ENCODE data around the gene ZNF787. TPM values are rescaled to one million over a fixed set of nuclear protein-coding genes. Genes with fewer than 3 reads are reported as not detected.
"Not testable (repeated sequence)": the region's sequence is repeated elsewhere in the genome, so short reads cannot be mapped to it uniquely, and the experiment has no call there.

ZNF787 gene
- total and polyA plus RNA-seq, 2 donors (not counting 1 experiment from before 2014, with no cell fraction given), result 2.6 to 28.7 TPM

DNA sequence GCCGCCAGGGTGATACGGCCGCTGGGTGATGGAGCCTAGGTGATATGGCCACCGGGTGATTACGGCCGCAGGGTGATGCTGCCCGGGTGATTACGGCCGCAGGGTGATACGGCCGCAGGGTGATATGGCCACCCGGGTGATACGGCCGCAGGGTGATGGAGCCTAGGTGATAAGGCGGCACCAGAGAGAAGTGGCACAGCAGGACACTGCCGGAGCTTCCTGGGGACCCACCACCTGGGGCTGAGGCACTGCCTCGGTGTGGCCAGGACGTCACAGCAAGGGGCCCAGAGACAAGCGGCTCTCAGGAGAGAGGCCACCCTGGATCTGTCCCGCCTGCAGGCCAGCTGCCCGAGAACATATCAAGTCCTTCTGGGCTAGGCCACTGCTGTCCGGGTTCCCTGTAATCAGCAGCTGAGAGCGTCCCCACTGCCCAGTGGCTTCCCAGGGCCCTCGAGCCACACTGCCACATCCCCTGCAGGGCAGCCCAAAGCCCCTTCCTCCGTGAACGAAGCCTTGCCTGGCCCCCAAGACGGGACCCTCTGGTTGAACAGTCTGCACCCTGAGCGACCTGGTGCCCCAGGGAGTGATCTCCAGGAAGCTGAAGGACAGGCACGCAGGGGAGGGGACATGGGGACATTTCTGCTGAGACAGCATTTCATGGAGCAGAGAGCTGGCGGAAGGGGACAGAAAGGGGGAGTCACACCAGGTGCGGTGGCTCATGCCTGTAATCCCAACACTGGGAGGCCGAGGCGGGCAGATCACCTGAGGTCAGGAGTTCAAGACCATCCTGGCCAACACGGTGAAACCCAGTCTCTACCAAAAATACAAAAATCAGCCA lies 22.1 kb downstream of the ZNF787 start:
- H3K79me2 ChIP-seq (ENCODE audit: control insufficient read depth, insufficient read depth, low read length), result peaks cover 22% of the 10 kb centered on the region
- H3K9me3 ChIP-seq (ENCODE audit: control insufficient read depth, insufficient read depth, low read depth, low read length), result no peaks in the 10 kb centered on the region
- H3K4me1 ChIP-seq (ENCODE audit: control insufficient read depth, extremely low read depth, insufficient read depth, low read length), result no peaks in the 10 kb centered on the region
- no peak overlapping the region for H3K4me2 ChIP-seq (ENCODE audit: extremely low read depth, insufficient read depth, low read length)
- no peaks in the 10 kb centered on the region for H4K20me1 ChIP-seq (ENCODE audit: control insufficient read depth, extremely low read depth, insufficient read depth, low read length)
- no peak overlapping the region for H3K9ac ChIP-seq (ENCODE audit: insufficient read depth, low read length)
- no peak overlapping the region for H2AFZ ChIP-seq (ENCODE audit: low read length)
- no peak overlapping the region for H3K4me3 ChIP-seq (replicated peaks in 1 of 4; ENCODE audit: control extremely low read depth in 1 of 4, insufficient read depth in 1 of 4, low read depth in 3 of 4, low read length in 4 of 4)
- no peak overlapping the region for H3K27ac ChIP-seq (ENCODE audit: insufficient read depth, low read length)
- DNase-seq (ENCODE audit: low read depth in 2 of 2), result no peak
- H3K27me3 ChIP-seq (ENCODE audit: control insufficient read depth, insufficient read depth, low read length), result no peaks in the 10 kb centered on the region
- TF ChIP-seq, protein P1, sequence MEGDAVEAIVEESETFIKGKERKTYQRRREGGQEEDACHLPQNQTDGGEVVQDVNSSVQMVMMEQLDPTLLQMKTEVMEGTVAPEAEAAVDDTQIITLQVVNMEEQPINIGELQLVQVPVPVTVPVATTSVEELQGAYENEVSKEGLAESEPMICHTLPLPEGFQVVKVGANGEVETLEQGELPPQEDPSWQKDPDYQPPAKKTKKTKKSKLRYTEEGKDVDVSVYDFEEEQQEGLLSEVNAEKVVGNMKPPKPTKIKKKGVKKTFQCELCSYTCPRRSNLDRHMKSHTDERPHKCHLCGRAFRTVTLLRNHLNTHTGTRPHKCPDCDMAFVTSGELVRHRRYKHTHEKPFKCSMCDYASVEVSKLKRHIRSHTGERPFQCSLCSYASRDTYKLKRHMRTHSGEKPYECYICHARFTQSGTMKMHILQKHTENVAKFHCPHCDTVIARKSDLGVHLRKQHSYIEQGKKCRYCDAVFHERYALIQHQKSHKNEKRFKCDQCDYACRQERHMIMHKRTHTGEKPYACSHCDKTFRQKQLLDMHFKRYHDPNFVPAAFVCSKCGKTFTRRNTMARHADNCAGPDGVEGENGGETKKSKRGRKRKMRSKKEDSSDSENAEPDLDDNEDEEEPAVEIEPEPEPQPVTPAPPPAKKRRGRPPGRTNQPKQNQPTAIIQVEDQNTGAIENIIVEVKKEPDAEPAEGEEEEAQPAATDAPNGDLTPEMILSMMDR (conservative IDR thresholded peaks at IDR 0.05 in 1 of 2, IDR thresholded peaks at IDR 0.05 in 1 of 2; ENCODE audit: low read depth in 1 of 2, low read length in 2 of 2), result no peak
- no peak for TF ChIP-seq EZH2 (IDR thresholded peaks at IDR 0.05; ENCODE audit: low read length, missing control alignments)
- H3K36me3 ChIP-seq (ENCODE audit: control insufficient read depth, insufficient read depth, low read length), result peaks cover 7% of the 10 kb centered on the region

GRCh38 chr19:56098237-56098636 lies 22.9 kb downstream of the ZNF787 start:
- H3K36me3 ChIP-seq (ENCODE audit: control insufficient read depth, insufficient read depth, low read length); H3K27ac ChIP-seq (ENCODE audit: insufficient read depth, low read length); DNase-seq (ENCODE audit: low read depth in 2 of 2); H2AFZ ChIP-seq (ENCODE audit: low read length); H3K27me3 ChIP-seq (ENCODE audit: control insufficient read depth, insufficient read depth, low read length); H3K9me3 ChIP-seq (ENCODE audit: control insufficient read depth, insufficient read depth, low read depth, low read length); H3K4me2 ChIP-seq (ENCODE audit: extremely low read depth, insufficient read depth, low read length); H3K4me1 ChIP-seq (ENCODE audit: control insufficient read depth, extremely low read depth, insufficient read depth, low read length); H3K4me3 ChIP-seq (replicated peaks in 1 of 4; ENCODE audit: control extremely low read depth in 1 of 4, insufficient read depth in 1 of 4, low read depth in 3 of 4, low read length in 4 of 4); H3K9ac ChIP-seq (ENCODE audit: insufficient read depth, low read length); H4K20me1 ChIP-seq (ENCODE audit: control insufficient read depth, extremely low read depth, insufficient read depth, low read length): not testable (repeated sequence)
- H3K79me2 ChIP-seq (ENCODE audit: control insufficient read depth, insufficient read depth, low read length), result peaks cover 21% of the 10 kb centered on the region

DNA sequence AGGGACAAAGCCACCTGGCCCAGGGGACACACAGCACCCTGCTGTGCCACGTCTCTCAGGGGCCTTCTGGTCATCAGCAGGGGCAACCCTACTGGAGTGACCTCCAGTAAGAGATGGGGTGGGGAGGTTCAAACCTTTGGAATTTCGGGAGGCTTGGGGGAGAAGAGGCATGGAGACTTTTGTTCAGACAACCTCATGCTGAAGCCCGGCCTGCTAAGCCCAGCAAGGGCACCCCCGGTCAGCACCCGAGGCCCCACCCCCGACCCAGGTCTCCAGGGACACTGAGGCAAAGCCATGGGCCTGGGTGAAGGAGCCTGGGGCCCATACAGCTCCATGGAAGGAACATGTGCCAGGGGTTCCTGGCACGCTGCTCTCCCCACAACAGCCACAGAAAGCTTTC lies 23.3 kb downstream of the ZNF787 start:
- Histone ChIP-seq H3K79me2 (ENCODE audit: control insufficient read depth, insufficient read depth, low read length) (peaks cover 21% of the 10 kb centered on the region), H3K4me2 (ENCODE audit: extremely low read depth, insufficient read depth, low read length) (no peak overlapping the region), H3K4me1 (ENCODE audit: control insufficient read depth, extremely low read depth, insufficient read depth, low read length) (no peaks in the 10 kb centered on the region), H3K27ac (ENCODE audit: insufficient read depth, low read length) (no peak overlapping the region), H3K4me3 (replicated peaks in 1 of 4; ENCODE audit: control extremely low read depth in 1 of 4, insufficient read depth in 1 of 4, low read depth in 3 of 4, low read length in 4 of 4) (no peak overlapping the region), H3K27me3 (ENCODE audit: control insufficient read depth, insufficient read depth, low read length) (no peaks in the 10 kb centered on the region), H3K9me3 (ENCODE audit: control insufficient read depth, insufficient read depth, low read depth, low read length) (no peaks in the 10 kb centered on the region), H4K20me1 (ENCODE audit: control insufficient read depth, extremely low read depth, insufficient read depth, low read length) (no peaks in the 10 kb centered on the region), H3K9ac (ENCODE audit: insufficient read depth, low read length) (no peak overlapping the region), H3K36me3 (ENCODE audit: control insufficient read depth, insufficient read depth, low read length) (peaks cover 7% of the 10 kb centered on the region), H2AFZ (ENCODE audit: low read length) (no peak overlapping the region)
- TF ChIP-seq EZH2 (IDR thresholded peaks at IDR 0.05; ENCODE audit: low read length, missing control alignments), result no peak
- TF ChIP-seq, protein P1 (conservative IDR thresholded peaks at IDR 0.05 in 1 of 2, IDR thresholded peaks at IDR 0.05 in 1 of 2; ENCODE audit: low read depth in 1 of 2, low read length in 2 of 2), result no peak
- DNase-seq (ENCODE audit: low read depth in 2 of 2), result no peak

Data from fibroblast of lung (primary cell).